ENCODE results near the gene GAS7. TPM values are rescaled to one million over a fixed set of nuclear protein-coding genes. Genes with fewer than 3 reads are reported as not detected.

The GAS7 gene
- polyA plus RNA-seq, 1 donor (not counting 4 experiments of a cell fraction or from before 2014, with no cell fraction given), result 0.10 TPM

DNA sequence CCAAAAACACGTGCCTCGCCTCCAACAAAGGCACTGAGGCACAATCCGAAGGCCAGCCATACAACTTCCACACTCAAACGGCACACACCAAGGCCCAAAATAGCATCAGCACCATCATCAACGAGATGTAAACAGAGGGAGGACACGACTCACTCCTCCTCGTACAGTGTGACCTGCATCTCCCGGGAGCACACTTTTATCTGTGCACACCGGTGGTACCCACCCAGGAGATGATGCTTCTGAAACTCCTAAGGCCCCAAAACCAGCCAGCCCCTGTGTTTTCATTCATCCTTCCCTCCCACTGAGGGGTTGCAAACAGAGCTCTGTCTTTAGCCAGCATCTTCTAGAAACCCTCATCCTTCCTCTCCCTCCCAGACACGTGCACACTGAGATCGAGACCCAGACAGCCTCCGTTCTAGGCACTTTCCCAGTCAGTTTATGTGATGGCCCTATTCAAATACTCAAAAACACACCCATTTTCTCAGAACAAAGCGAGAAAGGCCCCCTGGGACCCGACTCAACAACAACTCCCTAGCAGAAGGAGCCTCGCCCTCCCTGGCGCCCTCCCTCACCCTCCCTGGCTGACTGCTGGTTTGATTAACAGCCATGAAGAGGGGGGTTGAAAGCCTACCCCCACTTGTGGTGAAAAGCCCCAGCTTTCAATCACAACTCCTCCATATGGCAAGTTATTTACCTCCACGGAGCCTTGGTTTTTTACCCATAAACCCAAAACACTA, 76.3 kb downstream of the GAS7 start:
- no peak for DNase-seq (ENCODE audit: low read depth, low spot score)
- Histone ChIP-seq H3K36me3 (ENCODE audit: control insufficient read depth in 2 of 2, extremely low read depth in 1 of 2, insufficient read depth in 2 of 2, low read length in 2 of 2) (no peaks in the 10 kb centered on the region), H3K27me3 (ENCODE audit: control insufficient read depth, extremely low read depth, insufficient read depth, low read length) (peaks cover 3% of the 10 kb centered on the region), H3K4me3 (ENCODE audit: control insufficient read depth in 2 of 3, extremely low read depth in 1 of 3, insufficient read depth in 2 of 3, low read depth in 1 of 3, low read length in 3 of 3) (no peak overlapping the region), H3K4me2 (ENCODE audit: control insufficient read depth, extremely low read depth, insufficient read depth, low read depth, low read length) (no peak overlapping the region), H3K9me1 (ENCODE audit: control insufficient read depth, extremely low read depth, insufficient read depth, low read length) (no peaks in the 10 kb centered on the region), H3K79me2 (ENCODE audit: control insufficient read depth, insufficient read depth, low read length) (no peaks in the 10 kb centered on the region), H3K4me1 (ENCODE audit: control insufficient read depth, extremely low read depth, insufficient read depth, low read length) (peaks cover 11% of the 10 kb centered on the region), H3K9me3 (ENCODE audit: control insufficient read depth, low read depth, low read length) (no peaks in the 10 kb centered on the region), H3K27ac (ENCODE audit: control insufficient read depth, insufficient read depth, low read length) (no peak overlapping the region), H4K20me1 (ENCODE audit: control insufficient read depth, extremely low read depth, insufficient read depth, low read length) (no peaks in the 10 kb centered on the region), H2AFZ (ENCODE audit: control insufficient read depth, low read length) (no peak overlapping the region), H3K9ac (ENCODE audit: control insufficient read depth, extremely low read depth, insufficient read depth, low read length) (no peak overlapping the region)
- dilution Hi-C loops (cut with MboI; ENCODE audit: extremely low pct_ligation_motif_present, low sequenced_read_pairs), result no loop called here
- TF ChIP-seq, protein P1, sequence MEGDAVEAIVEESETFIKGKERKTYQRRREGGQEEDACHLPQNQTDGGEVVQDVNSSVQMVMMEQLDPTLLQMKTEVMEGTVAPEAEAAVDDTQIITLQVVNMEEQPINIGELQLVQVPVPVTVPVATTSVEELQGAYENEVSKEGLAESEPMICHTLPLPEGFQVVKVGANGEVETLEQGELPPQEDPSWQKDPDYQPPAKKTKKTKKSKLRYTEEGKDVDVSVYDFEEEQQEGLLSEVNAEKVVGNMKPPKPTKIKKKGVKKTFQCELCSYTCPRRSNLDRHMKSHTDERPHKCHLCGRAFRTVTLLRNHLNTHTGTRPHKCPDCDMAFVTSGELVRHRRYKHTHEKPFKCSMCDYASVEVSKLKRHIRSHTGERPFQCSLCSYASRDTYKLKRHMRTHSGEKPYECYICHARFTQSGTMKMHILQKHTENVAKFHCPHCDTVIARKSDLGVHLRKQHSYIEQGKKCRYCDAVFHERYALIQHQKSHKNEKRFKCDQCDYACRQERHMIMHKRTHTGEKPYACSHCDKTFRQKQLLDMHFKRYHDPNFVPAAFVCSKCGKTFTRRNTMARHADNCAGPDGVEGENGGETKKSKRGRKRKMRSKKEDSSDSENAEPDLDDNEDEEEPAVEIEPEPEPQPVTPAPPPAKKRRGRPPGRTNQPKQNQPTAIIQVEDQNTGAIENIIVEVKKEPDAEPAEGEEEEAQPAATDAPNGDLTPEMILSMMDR (optimal IDR thresholded peaks at IDR 0.05 in 1 of 3, IDR thresholded peaks at IDR 0.05 in 1 of 3, conservative IDR thresholded peaks at IDR 0.05 in 1 of 3; ENCODE audit: extremely low read depth in 1 of 3, insufficient read depth in 2 of 3, low read length in 3 of 3), result no peak
- TF ChIP-seq EZH2 (IDR thresholded peaks at IDR 0.05; ENCODE audit: low read length), result no peak
- no peak for FAIRE-seq

DNA sequence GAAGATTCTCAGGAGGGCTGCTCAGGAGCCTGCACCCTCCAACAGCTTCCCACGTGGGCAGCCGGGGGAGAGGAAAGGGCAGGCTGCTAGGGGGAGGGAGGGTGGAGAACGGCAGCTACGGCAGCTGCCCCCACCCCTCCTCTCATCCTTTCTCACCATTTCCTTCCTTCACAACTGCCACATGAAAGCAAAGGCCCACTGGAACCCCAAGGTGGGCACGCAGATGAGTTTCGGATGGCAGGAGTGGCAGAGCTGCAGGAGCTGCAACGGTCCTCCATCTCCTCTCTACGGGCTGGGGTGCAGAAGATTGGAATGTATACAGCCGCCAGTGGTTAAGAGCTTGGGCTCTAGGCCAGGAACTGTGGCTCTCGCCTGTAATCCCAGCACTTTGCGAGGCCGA, 77.7 kb downstream of the GAS7 start:
- no peaks in the 10 kb centered on the region for H3K9me3 ChIP-seq (ENCODE audit: control insufficient read depth, low read depth, low read length)
- no peak overlapping the region for H3K4me2 ChIP-seq (ENCODE audit: control insufficient read depth, extremely low read depth, insufficient read depth, low read depth, low read length)
- dilution Hi-C loops (cut with MboI; ENCODE audit: extremely low pct_ligation_motif_present, low sequenced_read_pairs), result no loop called here
- TF ChIP-seq, protein P1 (optimal IDR thresholded peaks at IDR 0.05 in 1 of 3, IDR thresholded peaks at IDR 0.05 in 1 of 3, conservative IDR thresholded peaks at IDR 0.05 in 1 of 3; ENCODE audit: extremely low read depth in 1 of 3, insufficient read depth in 2 of 3, low read length in 3 of 3), result no peak
- TF ChIP-seq EZH2 (IDR thresholded peaks at IDR 0.05; ENCODE audit: low read length), result no peak
- FAIRE-seq (no peak), DNase-seq (ENCODE audit: low read depth, low spot score) (no peak)
- H3K4me3 ChIP-seq (ENCODE audit: control insufficient read depth in 2 of 3, extremely low read depth in 1 of 3, insufficient read depth in 2 of 3, low read depth in 1 of 3, low read length in 3 of 3), result no peak overlapping the region
- H3K27me3 ChIP-seq (ENCODE audit: control insufficient read depth, extremely low read depth, insufficient read depth, low read length), result peaks cover 3% of the 10 kb centered on the region
- H2AFZ ChIP-seq (ENCODE audit: control insufficient read depth, low read length), result no peak overlapping the region
- H3K4me1 ChIP-seq (ENCODE audit: control insufficient read depth, extremely low read depth, insufficient read depth, low read length), result peaks cover 11% of the 10 kb centered on the region
- H3K9ac ChIP-seq (ENCODE audit: control insufficient read depth, extremely low read depth, insufficient read depth, low read length), result no peak overlapping the region
- no peaks in the 10 kb centered on the region for H4K20me1 ChIP-seq (ENCODE audit: control insufficient read depth, extremely low read depth, insufficient read depth, low read length)
- no peaks in the 10 kb centered on the region for H3K79me2 ChIP-seq (ENCODE audit: control insufficient read depth, insufficient read depth, low read length)
- H3K27ac ChIP-seq (ENCODE audit: control insufficient read depth, insufficient read depth, low read length), result no peak overlapping the region
- H3K9me1 ChIP-seq (ENCODE audit: control insufficient read depth, extremely low read depth, insufficient read depth, low read length), result no peaks in the 10 kb centered on the region
- H3K36me3 ChIP-seq (ENCODE audit: control insufficient read depth in 2 of 2, extremely low read depth in 1 of 2, insufficient read depth in 2 of 2, low read length in 2 of 2), result no peaks in the 10 kb centered on the region

Measured in keratinocyte (primary cell).